ENCODE measurements around the gene ROR1.

ROR1 gene

DNA sequence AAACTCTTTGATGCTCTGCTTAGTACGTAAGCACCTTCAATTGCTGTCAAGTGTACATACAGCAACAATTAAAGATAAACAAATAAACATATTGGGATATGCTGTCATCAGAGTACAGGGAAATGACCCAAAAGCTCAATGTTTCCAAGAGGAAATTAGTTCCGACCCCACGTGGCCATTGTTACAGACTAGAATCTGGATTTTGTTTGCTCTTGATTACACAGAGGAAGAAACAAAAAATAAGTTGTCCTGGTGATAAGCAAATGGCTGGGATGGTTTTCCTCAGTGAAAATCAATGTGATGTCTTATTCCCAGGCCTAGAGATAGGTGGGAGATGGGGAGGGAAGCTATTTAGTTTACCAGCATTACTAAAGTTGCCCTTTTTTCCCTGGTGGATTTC is 316.6 kb downstream of the ROR1 start:
- H3K9me2 ChIP-seq (replicated peaks; ENCODE audit: insufficient read depth, low read length) = no peaks in the 10 kb centered on the region

DNA sequence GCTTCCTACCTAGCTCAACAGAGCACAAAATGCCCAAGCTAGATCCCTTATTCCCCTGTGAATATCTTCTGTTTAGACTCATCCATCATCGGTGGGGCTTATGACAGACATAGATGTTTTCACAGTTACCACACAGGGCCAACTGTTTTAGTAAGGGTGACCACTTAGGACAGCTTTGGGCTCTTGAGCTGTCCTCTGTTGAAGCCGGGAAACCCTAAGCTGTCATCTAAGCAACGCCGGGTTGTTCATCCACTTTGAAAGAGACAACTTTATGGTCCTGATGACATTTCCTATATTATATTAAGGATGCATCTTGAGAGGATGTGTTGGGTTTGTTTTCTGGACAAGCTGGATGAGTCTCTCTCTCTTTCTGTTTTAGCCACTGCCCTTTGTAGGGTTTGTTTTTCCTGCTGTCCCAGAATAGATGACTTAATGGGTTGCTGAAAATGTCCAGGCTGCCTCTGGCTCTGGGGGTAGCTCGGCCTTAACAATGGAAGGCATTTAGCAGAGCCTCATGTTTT is 319.1 kb downstream of the ROR1 start:
- DNase-seq = no peak
- H2AFZ ChIP-seq (ENCODE audit: low read length) = no peak overlapping the region
- H3K9ac ChIP-seq (ENCODE audit: low read length) = no peak overlapping the region
- no peak overlapping the region for H3K4me2 ChIP-seq (ENCODE audit: low read depth, low read length)
- no peak overlapping the region for H3K4me3 ChIP-seq (ENCODE audit: low read length)
- no peaks in the 10 kb centered on the region for H3K36me3 ChIP-seq (replicated peaks; ENCODE audit: insufficient read depth, low read length)
- H3K79me2 ChIP-seq (ENCODE audit: low read length) = no peaks in the 10 kb centered on the region
- H4K20me1 ChIP-seq (ENCODE audit: insufficient read depth, low read length) = no peaks in the 10 kb centered on the region
- no peaks in the 10 kb centered on the region for H3K4me1 ChIP-seq (ENCODE audit: low read length)
- no peaks in the 10 kb centered on the region for H3K9me3 ChIP-seq (replicated peaks; ENCODE audit: insufficient read depth, low read length)
- TF ChIP-seq EZH2 (optimal IDR thresholded peaks at IDR 0.05; ENCODE audit: low read depth, low read length) (no peak), EZH2phosphoT487 (IDR thresholded peaks at IDR 0.05; ENCODE audit: low read length) (no peak)
- TF ChIP-seq, protein P1, sequence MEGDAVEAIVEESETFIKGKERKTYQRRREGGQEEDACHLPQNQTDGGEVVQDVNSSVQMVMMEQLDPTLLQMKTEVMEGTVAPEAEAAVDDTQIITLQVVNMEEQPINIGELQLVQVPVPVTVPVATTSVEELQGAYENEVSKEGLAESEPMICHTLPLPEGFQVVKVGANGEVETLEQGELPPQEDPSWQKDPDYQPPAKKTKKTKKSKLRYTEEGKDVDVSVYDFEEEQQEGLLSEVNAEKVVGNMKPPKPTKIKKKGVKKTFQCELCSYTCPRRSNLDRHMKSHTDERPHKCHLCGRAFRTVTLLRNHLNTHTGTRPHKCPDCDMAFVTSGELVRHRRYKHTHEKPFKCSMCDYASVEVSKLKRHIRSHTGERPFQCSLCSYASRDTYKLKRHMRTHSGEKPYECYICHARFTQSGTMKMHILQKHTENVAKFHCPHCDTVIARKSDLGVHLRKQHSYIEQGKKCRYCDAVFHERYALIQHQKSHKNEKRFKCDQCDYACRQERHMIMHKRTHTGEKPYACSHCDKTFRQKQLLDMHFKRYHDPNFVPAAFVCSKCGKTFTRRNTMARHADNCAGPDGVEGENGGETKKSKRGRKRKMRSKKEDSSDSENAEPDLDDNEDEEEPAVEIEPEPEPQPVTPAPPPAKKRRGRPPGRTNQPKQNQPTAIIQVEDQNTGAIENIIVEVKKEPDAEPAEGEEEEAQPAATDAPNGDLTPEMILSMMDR (IDR thresholded peaks at IDR 0.05; ENCODE audit: low read length) = no peak
- no peak overlapping the region for H3K27ac ChIP-seq (ENCODE audit: low read length)
- no peaks in the 10 kb centered on the region for H3K9me2 ChIP-seq (replicated peaks; ENCODE audit: insufficient read depth, low read length)
- H3K27me3 ChIP-seq (replicated peaks; ENCODE audit: insufficient read depth, low read length) = no peaks in the 10 kb centered on the region
- H3F3A ChIP-seq (ENCODE audit: insufficient read depth, low read length) = no peaks in the 10 kb centered on the region

More for the DNA sequence above, 316.6 kb downstream of the ROR1 start:
- Histone ChIP-seq H3K27me3 (replicated peaks; ENCODE audit: insufficient read depth, low read length) (no peaks in the 10 kb centered on the region), H3K9ac (ENCODE audit: low read length) (no peak overlapping the region), H3K9me3 (replicated peaks; ENCODE audit: insufficient read depth, low read length) (no peaks in the 10 kb centered on the region), H2AFZ (ENCODE audit: low read length) (no peak overlapping the region), H3K27ac (ENCODE audit: low read length) (no peak overlapping the region), H3K79me2 (ENCODE audit: low read length) (no peaks in the 10 kb centered on the region), H3F3A (ENCODE audit: insufficient read depth, low read length) (no peaks in the 10 kb centered on the region), H4K20me1 (ENCODE audit: insufficient read depth, low read length) (no peaks in the 10 kb centered on the region), H3K36me3 (replicated peaks; ENCODE audit: insufficient read depth, low read length) (no peaks in the 10 kb centered on the region), H3K4me1 (ENCODE audit: low read length) (no peaks in the 10 kb centered on the region), H3K4me2 (ENCODE audit: low read depth, low read length) (no peak overlapping the region), H3K4me3 (ENCODE audit: low read length) (no peak overlapping the region)
- TF ChIP-seq, protein P1 (IDR thresholded peaks at IDR 0.05; ENCODE audit: low read length) = no peak
- TF ChIP-seq EZH2phosphoT487 (IDR thresholded peaks at IDR 0.05; ENCODE audit: low read length) = no peak
- TF ChIP-seq EZH2 (optimal IDR thresholded peaks at IDR 0.05; ENCODE audit: low read depth, low read length) = no peak
- DNase-seq = no peak

DNA sequence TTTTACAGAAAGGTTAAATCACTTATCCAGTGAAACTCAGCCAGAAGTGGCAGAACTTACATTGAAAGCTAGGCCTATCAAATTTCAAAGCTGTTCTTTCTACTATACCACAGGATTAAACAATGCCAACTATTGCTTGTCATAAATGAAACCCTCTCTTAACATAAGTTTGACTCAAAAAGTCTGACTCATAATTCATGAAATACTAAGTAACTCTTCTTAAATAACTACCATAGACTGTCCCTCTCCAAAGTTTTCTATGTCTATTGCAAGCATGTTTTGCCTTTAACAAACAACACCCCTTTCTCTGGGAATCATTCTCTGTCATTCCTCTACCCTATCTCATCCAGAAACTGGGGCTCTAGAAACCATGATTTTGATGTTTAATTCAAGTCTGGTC is 320.1 kb downstream of the ROR1 start:
- H3K9me3 ChIP-seq (replicated peaks; ENCODE audit: insufficient read depth, low read length) = no peaks in the 10 kb centered on the region
- H3K9ac ChIP-seq (ENCODE audit: low read length) = no peak overlapping the region
- no peaks in the 10 kb centered on the region for H3K9me2 ChIP-seq (replicated peaks; ENCODE audit: insufficient read depth, low read length)
- H4K20me1 ChIP-seq (ENCODE audit: insufficient read depth, low read length) = no peaks in the 10 kb centered on the region
- TF ChIP-seq, protein P1 (IDR thresholded peaks at IDR 0.05; ENCODE audit: low read length) = no peak
- TF ChIP-seq EZH2phosphoT487 (IDR thresholded peaks at IDR 0.05; ENCODE audit: low read length) (no peak), EZH2 (optimal IDR thresholded peaks at IDR 0.05; ENCODE audit: low read depth, low read length) (no peak)
- H2AFZ ChIP-seq (ENCODE audit: low read length) = no peak overlapping the region
- no peaks in the 10 kb centered on the region for H3K27me3 ChIP-seq (replicated peaks; ENCODE audit: insufficient read depth, low read length)
- H3K27ac ChIP-seq (ENCODE audit: low read length) = no peak overlapping the region
- DNase-seq = no peak
- H3K4me2 ChIP-seq (ENCODE audit: low read depth, low read length) = no peak overlapping the region
- no peaks in the 10 kb centered on the region for H3K4me1 ChIP-seq (ENCODE audit: low read length)
- H3K36me3 ChIP-seq (replicated peaks; ENCODE audit: insufficient read depth, low read length) = no peaks in the 10 kb centered on the region
- no peaks in the 10 kb centered on the region for H3K79me2 ChIP-seq (ENCODE audit: low read length)
- no peak overlapping the region for H3K4me3 ChIP-seq (ENCODE audit: low read length)
- H3F3A ChIP-seq (ENCODE audit: insufficient read depth, low read length) = no peaks in the 10 kb centered on the region
